H1 (cell line): ENCODE measurements around the gene ESYT1. TPM values are rescaled to one million over a fixed set of nuclear protein-coding genes. Genes with fewer than 3 reads are reported as not detected.

ENCODE experiments used
- CTCF ChIA-PET: fragments of 300-600 bp; sonication (Branson Sonifier 250); formaldehyde crosslinking; loops from one replicate; lab custom pipeline; 2021; ENCODE audit not compliant: partially characterized antibody; lab: Charles Lee
- POLR2A ChIA-PET: fragments of 300-600 bp; sonication (Branson Sonifier 250); formaldehyde crosslinking; loops from one replicate; lab custom pipeline; 2021; ENCODE audit warnings: inconsistent platforms; ENCODE audit not compliant: partially characterized antibody; lab: Charles Lee
- DNase-seq, 2 experiments: peaks; one replicate each; pipeline versions ENCODE4 v3.0.0 to v3.0.0-alpha.2; 2010 to 2022; ENCODE audit warnings: low spot score in 2 of 2, low read depth in 1 of 2, mixed read lengths in 1 of 2
- FAIRE-seq: peaks from 2 replicates; lab custom pipeline; 2011; peaks lifted over from hg19 to GRCh38; lab: Jason Lieb, UNC
- H2AFZ ChIP-seq: 2 replicates; pipeline ENCODE4 v1.8.1; 2012; ENCODE audit warnings: low read length, inconsistent platforms
- H2AK5ac ChIP-seq: 2 replicates; pipeline ENCODE4 v1.6.1; 2013; ENCODE audit warnings: low read depth, low read length
- H2BK120ac ChIP-seq: replicated peaks from 2 replicates; pipeline ENCODE3; 2013; ENCODE audit warnings: low read depth, low read length, inconsistent platforms
- H2BK12ac ChIP-seq: 2 replicates; pipeline ENCODE4 v1.6.1; 2013; ENCODE audit warnings: low read depth, low read length
- H2BK15ac ChIP-seq: 2 replicates; pipeline ENCODE4 v1.6.1; 2013; ENCODE audit warnings: low read length
- H2BK20ac ChIP-seq: 2 replicates; pipeline ENCODE4 v1.6.1; 2013; ENCODE audit warnings: low read length
- H2BK5ac ChIP-seq: 2 replicates; pipeline ENCODE4 v1.6.1; 2013; ENCODE audit warnings: low read depth, low read length
- H3K14ac ChIP-seq: 2 replicates; pipeline ENCODE4 v1.6.1; 2013; ENCODE audit warnings: inconsistent platforms; ENCODE audit not compliant: insufficient read length
- H3K18ac ChIP-seq: 2 replicates; pipeline ENCODE4 v1.6.1; 2013; ENCODE audit warnings: low read length; ENCODE audit errors: extremely low read depth
- H3K23ac ChIP-seq: 2 replicates; pipeline ENCODE4 v1.6.1; 2013; ENCODE audit warnings: inconsistent platforms; ENCODE audit not compliant: insufficient read length
- H3K23me2 ChIP-seq: 2 replicates; pipeline ENCODE4 v1.6.1; 2013; ENCODE audit warnings: low read depth, low read length
- H3K27ac ChIP-seq: 2 replicates; pipeline ENCODE4 v1.6.1; 2011; ENCODE audit warnings: low read depth, low read length, inconsistent platforms
- H3K27me3 ChIP-seq, 4 experiments: replicated peaks in 1 of 4; 1 replicate in 1 of 4; 2 replicates in 3 of 4; pipeline versions ENCODE4 v1.6.1 to v1.8.1; 2011 to 2013; ENCODE audit warnings: low read length in 3 of 4, mild to moderate bottlenecking in 3 of 4, inconsistent platforms in 2 of 4, mixed read lengths in 2 of 4, moderate library complexity in 1 of 4; ENCODE audit not compliant: control insufficient read depth in 3 of 4, insufficient read depth in 3 of 4; ENCODE audit errors: extremely low read depth in 1 of 4
- H3K36me3 ChIP-seq, 4 experiments: 2 replicates each; pipeline versions ENCODE4 v1.6.1 to v1.8.1; 2011 to 2013; ENCODE audit warnings: mild to moderate bottlenecking in 4 of 4, low read length in 3 of 4, moderate library complexity in 2 of 4, control low read depth in 1 of 4, inconsistent platforms in 1 of 4; ENCODE audit not compliant: insufficient read depth in 4 of 4, control insufficient read depth in 2 of 4
- H3K4ac ChIP-seq: replicated peaks from 2 replicates; pipeline ENCODE3; 2013; ENCODE audit warnings: low read length, low read depth, mixed read lengths, inconsistent platforms; ENCODE audit not compliant: insufficient read length
- H3K4me1 ChIP-seq, 4 experiments: replicated peaks in 1 of 4; 1 replicate in 1 of 4; 2 replicates in 3 of 4; pipeline versions ENCODE4 v1.6.1 to v1.8.1; 2011 to 2013; ENCODE audit warnings: low read length in 3 of 4, inconsistent platforms in 2 of 4, mixed read lengths in 1 of 4; ENCODE audit not compliant: insufficient read depth in 4 of 4, control insufficient read depth in 3 of 4
- H3K4me2 ChIP-seq, 2 experiments: 2 replicates each; pipeline versions ENCODE4 v1.6.1 to v1.8.1; 2011 to 2013; ENCODE audit warnings: low read depth in 2 of 2, low read length in 2 of 2, control low read depth in 1 of 2, inconsistent platforms in 1 of 2, mild to moderate bottlenecking in 1 of 2; ENCODE audit not compliant: insufficient read depth in 1 of 2
- H3K4me3 ChIP-seq, 4 experiments: fragments of 200-600, 300-600 bp in 1 of 4; sonication (generic), shearing (Covaris generic), sonication (Bioruptor Twin) in 1 of 4; 2 replicates each; pipeline versions ENCODE4 v1.5.1 to v1.8.1; 2011 to 2016; ENCODE audit warnings: low read length in 4 of 4, low read depth in 3 of 4, control low read depth in 2 of 4, inconsistent platforms in 2 of 4, mild to moderate bottlenecking in 2 of 4, mixed read lengths in 1 of 4, moderate library complexity in 1 of 4; ENCODE audit not compliant: insufficient read depth in 2 of 4; ENCODE audit errors: extremely low read depth in 1 of 4
- H3K56ac ChIP-seq: replicated peaks from 2 replicates; pipeline ENCODE3; 2013; ENCODE audit warnings: low read depth, mild to moderate bottlenecking, mixed read lengths, low read length, inconsistent platforms; ENCODE audit not compliant: insufficient read length
- H3K79me1 ChIP-seq: 2 replicates; pipeline ENCODE4 v1.6.1; 2013; ENCODE audit warnings: low read depth, low read length, control low read depth
- H3K79me2 ChIP-seq, 2 experiments: 2 replicates each; pipeline versions ENCODE4 v1.6.1 to v1.8.1; 2012 to 2013; ENCODE audit warnings: low read length in 2 of 2, mild to moderate bottlenecking in 2 of 2, inconsistent platforms in 1 of 2; ENCODE audit not compliant: insufficient read depth in 2 of 2, control insufficient read depth in 1 of 2
- H3K9ac ChIP-seq, 4 experiments: replicated peaks in 1 of 4; 1 replicate in 1 of 4; 2 replicates in 3 of 4; pipeline versions ENCODE4 v1.6.1 to v1.8.1; 2011 to 2013; ENCODE audit warnings: low read depth in 3 of 4, low read length in 3 of 4, control low read depth in 2 of 4, mild to moderate bottlenecking in 2 of 4, moderate library complexity in 2 of 4, inconsistent platforms in 1 of 4; ENCODE audit errors: extremely low read depth in 1 of 4
- H3K9me3 ChIP-seq, 2 experiments: 2 replicates each; pipeline versions ENCODE4 v1.6.1 to v1.8.1; 2012 to 2013; ENCODE audit warnings: mild to moderate bottlenecking in 2 of 2, moderate library complexity in 2 of 2, control low read depth in 1 of 2, inconsistent platforms in 1 of 2, low read depth in 1 of 2, low read length in 1 of 2, mixed read lengths in 1 of 2; ENCODE audit not compliant: insufficient read depth in 2 of 2
- H4K20me1 ChIP-seq, 2 experiments: replicated peaks in 1 of 2; 2 replicates each; pipeline versions ENCODE3 to v1.8.1; 2011 to 2013; ENCODE audit warnings: inconsistent platforms in 2 of 2, low read length in 2 of 2, mild to moderate bottlenecking in 1 of 2; ENCODE audit not compliant: insufficient read depth in 2 of 2, control insufficient read depth in 1 of 2
- H4K5ac ChIP-seq: 2 replicates; pipeline ENCODE4 v1.6.1; 2013; ENCODE audit warnings: low read length, low read depth, mixed read lengths, inconsistent platforms; ENCODE audit not compliant: insufficient read length
- H4K8ac ChIP-seq: 2 replicates; pipeline ENCODE4 v1.8.0; 2013; ENCODE audit warnings: mild to moderate bottlenecking, moderate library complexity, low read length, inconsistent platforms; ENCODE audit not compliant: insufficient read depth; ENCODE audit errors: extremely low read depth
- H4K91ac ChIP-seq: replicated peaks from 2 replicates; pipeline ENCODE3; 2013; ENCODE audit warnings: low read length, mixed read lengths, inconsistent platforms; ENCODE audit not compliant: insufficient read length
- ASH2L ChIP-seq: fragments of 200-600, 300-600 bp; sonication (generic); IDR thresholded peaks from one replicate; pipeline ENCODE4 v1.7.1; 2017; ENCODE audit warnings: low read length
- BACH1 ChIP-seq: IDR thresholded peaks from 2 replicates; pipeline ENCODE4 v1.6.1; 2012; ENCODE audit warnings: low read length, improper control_type of control experiment
- BCL11A ChIP-seq, 2 experiments: IDR thresholded peaks; one replicate each; pipeline ENCODE4 v1.6.1; 2011; ENCODE audit warnings: low read depth in 2 of 2, low read length in 2 of 2, mild to moderate bottlenecking in 2 of 2
- CBX5 ChIP-seq: fragments of 300-800, 300-1000 bp; sonication (generic); IDR thresholded peaks from 2 replicates; pipeline ENCODE4 v1.7.1; 2016; ENCODE audit warnings: antibody characterized with exemption, low read length, low read depth
- EGR1 ChIP-seq: IDR thresholded peaks from 2 replicates; pipeline ENCODE4 v1.6.1; 2011; ENCODE audit warnings: low read depth, low read length, borderline replicate concordance
- EP300 ChIP-seq, 2 experiments: IDR thresholded peaks; 1 replicate in 1 of 2; 2 replicates in 1 of 2; pipeline ENCODE4 v1.6.1; 2011 to 2012; ENCODE audit warnings: low read depth in 2 of 2, low read length in 2 of 2, mild to moderate bottlenecking in 2 of 2, borderline replicate concordance in 1 of 2, inconsistent platforms in 1 of 2, moderate library complexity in 1 of 2
- GABPA ChIP-seq: IDR thresholded peaks from 2 replicates; pipeline ENCODE4 v1.6.1; 2011; ENCODE audit warnings: mild to moderate bottlenecking, low read length, moderate library complexity, borderline replicate concordance; ENCODE audit not compliant: insufficient read depth
- MAFK ChIP-seq: IDR thresholded peaks from 2 replicates; pipeline ENCODE4 v1.6.1; 2012; ENCODE audit warnings: low read depth, mild to moderate bottlenecking, improper control_type of control experiment, low read length
- PHF8 ChIP-seq: fragments of 200-600 bp; sonication (generic); conservative IDR thresholded peaks from 2 replicates; pipeline ENCODE4 v1.7.1; 2012; ENCODE audit warnings: low read depth, mild to moderate bottlenecking, inconsistent platforms, low read length, moderate library complexity
- POLR2AphosphoS5 ChIP-seq: IDR thresholded peaks from 2 replicates; pipeline ENCODE4 v1.6.1; 2011; ENCODE audit warnings: low read depth, low read length
- RXRA ChIP-seq: IDR thresholded peaks from 2 replicates; pipeline ENCODE4 v1.6.1; 2011; ENCODE audit warnings: low read depth, mild to moderate bottlenecking, low read length, moderate library complexity; ENCODE audit not compliant: insufficient read depth
- SAP30 ChIP-seq: fragments of 300-600 bp; sonication (generic); IDR thresholded peaks from 2 replicates; pipeline ENCODE4 v1.7.1; 2012; ENCODE audit warnings: low read length, moderate library complexity, mild to moderate bottlenecking, inconsistent platforms; ENCODE audit not compliant: insufficient read depth, insufficient replicate concordance
- SRF ChIP-seq: IDR thresholded peaks from 2 replicates; pipeline ENCODE4 v1.6.1; 2011; ENCODE audit warnings: mild to moderate bottlenecking, low read depth, low read length, moderate library complexity
- TEAD4 ChIP-seq: IDR thresholded peaks from 2 replicates; pipeline ENCODE4 v1.6.1; 2012; ENCODE audit warnings: low read depth, low read length, inconsistent platforms, mixed read lengths
- WGBS, 2 experiments: shearing (Covaris generic) in 1 of 2; methylation state at CpG; one replicate each; pipeline versions ENCODE4 v1.1.6 to v1.1.7; 2013 to 2015; ENCODE audit warnings: low lambda C conversion rate in 2 of 2, mixed read lengths in 2 of 2, inconsistent platforms in 1 of 2, low coverage in 1 of 2, missing lambda C conversion rate in 1 of 2; ENCODE audit not compliant: insufficient replicate concordance in 2 of 2, insufficient coverage in 1 of 2, insufficient read length in 1 of 2; ENCODE audit errors: extremely low coverage in 1 of 2, missing lambda C conversion rate in 1 of 2; 5-methylcytosine and 5-hydroxymethylcytosine counted together
- polyA plus RNA-seq, 7 experiments: library from polyadenylated mRNA; depleted of rRNA in 3 of 7; stranded (reverse) in 5 of 7; unstranded in 2 of 7; fragments of >200 nt in 5 of 7; fragments of 200-250 nt in 2 of 7; gene quantifications; 1 replicate in 5 of 7; 2 replicates in 1 of 7; 4 replicates in 1 of 7; pipeline versions ENCODE4 v1.2.1 to v1.2.3, GENCODE V29; 2011 to 2013; ENCODE audit warnings: missing spikeins in 2 of 7, mixed read lengths in 2 of 7
- total RNA-seq: library from RNA; stranded (reverse); fragmentation: NEBNext Ultra II Directional; extraction: Animal tissue kit (Norgen Biotek cat#: 25700); gene quantifications from 2 replicates; pipeline ENCODE4 v1.2.1, GENCODE V29; 2021

The ESYT1 gene
- total and polyA plus RNA-seq, 2 of the 8 experiments (the other 6 are each of a cell fraction or from before 2014, with no cell fraction given): 86.9 to 165 TPM

DNA sequence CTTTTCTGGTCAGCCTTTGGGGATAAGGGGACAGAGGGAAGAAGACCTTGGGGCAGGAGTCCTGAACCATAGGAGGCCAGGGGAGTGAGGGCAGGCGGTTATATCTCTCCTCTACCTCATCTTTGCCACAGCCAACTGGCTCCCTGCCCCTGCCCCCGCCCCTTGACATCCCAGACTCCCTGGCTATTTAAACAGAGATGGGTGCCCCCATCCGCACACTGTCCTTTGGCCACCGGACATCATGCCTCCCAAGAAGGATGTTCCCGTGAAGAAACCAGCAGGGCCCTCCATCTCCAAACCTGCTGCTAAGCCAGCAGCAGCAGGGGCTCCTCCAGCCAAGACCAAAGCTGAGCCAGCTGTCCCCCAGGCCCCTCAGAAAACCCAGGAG lies 25.6 kb downstream of the ESYT1 start:
- Histone ChIP-seq H2BK15ac (no peak overlapping the region), H3K4me1 (peaks cover 6 to 14% (median 9%) of the 10 kb centered on the region in 4 experiments; a peak in 6 of 7 replicates), H3K79me2 (peaks cover under 1 to 11% of the 10 kb centered on the region in 2 experiments), H4K91ac (no peak overlapping the region), H4K20me1 (no peaks in the 10 kb centered on the region), H3K27me3 (no peaks in the 10 kb centered on the region; a peak in 1 of 7 replicates), H3K9ac (no peak overlapping the region), H2AFZ (no peak overlapping the region), H3K4ac (no peak overlapping the region), H3K4me3 (peak overlapping the region in 1 of 4 experiments; percentile 83; a peak in 2 of 8 replicates), H4K5ac (no peak overlapping the region), H2BK12ac (no peak overlapping the region), H2BK5ac (no peak overlapping the region), H4K8ac (no peak overlapping the region), H3K23ac (no peak overlapping the region), H3K9me3 (no peaks in the 10 kb centered on the region), H3K14ac (no peak overlapping the region), H3K56ac (no peak overlapping the region), H3K23me2 (peaks cover 13% of the 10 kb centered on the region), H3K36me3 (peaks cover 3 to 13% (median 4%) of the 10 kb centered on the region in 4 experiments; a peak in 6 of 8 replicates), H2BK20ac (no peak overlapping the region), H3K79me1 (0 out of 2 replicates have a peak, but pooled peaks cover 2% of the 10 kb centered on the region), H2BK120ac (no peak overlapping the region), H3K27ac (no peak overlapping the region), H3K18ac (no peak overlapping the region), H2AK5ac (no peak overlapping the region), H3K4me2 (peak overlapping the region; percentile 67 to 70; a peak in 3 of 4 replicates)
- DNase-seq (no peak), FAIRE-seq (no peak)
- WGBS, 2 experiments: 95% methylated on average over 5 of the region's 5 CpGs; no CpG with 5 or more reads in 1 of the 2 experiments
- POLR2A ChIA-PET: interaction anchor here (1.4 to 15.6 kb wide), 4 partner anchors 10 to 108 kb away, joined by 3 to 656 read pairs (median 14); partner anchors contain the start of genes RNF41 and SMARCC2
- CTCF ChIA-PET: interaction anchor here (1.7 kb wide), 1 partner anchor 9 kb away, joined by 4 read pairs; no protein-coding TSS in a partner anchor
- no peak for TF ChIP-seq RXRA
- TF ChIP-seq MAFK: no peak
- TF ChIP-seq PHF8: no peak
- no peak for TF ChIP-seq SAP30
- no peak for TF ChIP-seq TEAD4
- no peak for TF ChIP-seq SRF
- no peak for TF ChIP-seq BACH1
- no peak for TF ChIP-seq ASH2L
- no peak for TF ChIP-seq CBX5
- no peak for TF ChIP-seq POLR2AphosphoS5
- no peak for TF ChIP-seq EGR1
- no peak for TF ChIP-seq BCL11A (IDR thresholded peaks at IDR 0.05; ENCODE audit: low read depth in 2 of 2, low read length in 2 of 2)
- TF ChIP-seq EP300 (IDR thresholded peaks at IDR 0.05; ENCODE audit: borderline replicate concordance in 1 of 2, low read depth in 2 of 2, low read length in 2 of 2): no peak
- no peak for TF ChIP-seq GABPA
